Prostate gland (tissue), 2 donors: ENCODE measurements around the gene UBL4A. TPM values are rescaled to one million over a fixed set of nuclear protein-coding genes. Genes with fewer than 3 reads are reported as not detected.

Experiments
- DNase-seq: peaks from one replicate; pipeline ENCODE4 v3.0.0-alpha.2; 2019; ENCODE audit warnings: low spot score
- H3K27ac ChIP-seq, 2 donors: fragments of 200-600 bp; sonication (generic); 2 replicates each; pipeline ENCODE4 v1.5.1; 2017 to 2019
- H3K27me3 ChIP-seq: fragments of 200-600 bp; sonication (generic); replicated peaks from 2 replicates; pipeline ENCODE4 v1.5.1; 2019; ENCODE audit not compliant: insufficient read depth
- H3K36me3 ChIP-seq, 2 donors: fragments of 200-600 bp; sonication (generic); 1 replicate in 1 of 2; 2 replicates in 1 of 2; pipeline versions ENCODE4 v1.5.1 to v1.8.1; 2017 to 2019
- H3K4me1 ChIP-seq: fragments of 200-600 bp; sonication (generic); replicated peaks from 2 replicates; pipeline ENCODE4 v1.5.1; 2019
- H3K4me3 ChIP-seq, 2 donors: fragments of 200-600 bp; sonication (generic); 2 replicates each; pipeline ENCODE4 v1.5.1; 2017 to 2019
- H3K9me3 ChIP-seq: fragments of 200-600 bp; sonication (generic); 2 replicates; pipeline ENCODE4 v1.5.1; 2017
- CTCF ChIP-seq, 4 experiments: fragments of 200-600 bp in 2 of 4; fragments of 450-650 bp in 2 of 4; sonication (generic) in 2 of 4; IDR thresholded peaks; 1 replicate in 3 of 4; 2 replicates in 1 of 4; pipeline ENCODE4 v1.5.1; 2016 to 2019; ENCODE audit warnings: antibody characterized with exemption in 4 of 4, mild to moderate bottlenecking in 2 of 4, moderate library complexity in 2 of 4
- POLR2A ChIP-seq: fragments of 450-650 bp; IDR thresholded peaks from one replicate; pipeline ENCODE4 v1.6.1; 2016; ENCODE audit warnings: antibody characterized with exemption, mild to moderate bottlenecking
- POLR2AphosphoS5 ChIP-seq: sonication (generic); formaldehyde crosslinking; IDR thresholded peaks from one replicate; pipeline ENCODE4 v1.6.1; 2017; ENCODE audit warnings: antibody characterized with exemption
- WGBS: methylation state at CpG from one replicate; pipeline ENCODE4 v1.1.5; 2018; 5-methylcytosine and 5-hydroxymethylcytosine counted together
- intact Hi-C: fragments of 100-400 bp; cut with DNase I; formaldehyde crosslinking; loops from one replicate; pipeline ENCODE4 v1.14.2; 2022
- microRNA-seq: library from miRNA; unstranded; fragments of <30 nt; microRNA quantifications from one replicate; pipeline ENCODE4, GENCODE V29; 2016
- small RNA-seq, 2 donors: library from RNA; depleted of rRNA; stranded (forward); fragments of <200 nt; gene quantifications; one replicate each; pipeline ENCODE3, GENCODE V24; 2016
- total RNA-seq, 2 donors: library from RNA; depleted of rRNA; stranded (reverse); fragments of >200 nt; gene quantifications; one replicate each; pipeline ENCODE4 v1.1.0, GENCODE V29; 2016

UBL4A gene
- total RNA-seq, 2 donors from 2014 or later = 31.9 to 53.7 TPM

GRCh38 chrX:154436374-154436982 lies 49.9 kb downstream of the UBL4A start:
- no peaks in the 10 kb centered on the region for H3K9me3 ChIP-seq
- intact Hi-C loops = loop anchor here (5.0 kb wide), 2 partner anchors 34 to 51 kb away; partner anchors contain the start of gene UBL4A
- H3K4me3 ChIP-seq = peak overlapping the region; percentile 55 to 61
- no peaks in the 10 kb centered on the region for H3K36me3 ChIP-seq
- H3K27me3 ChIP-seq = no peaks in the 10 kb centered on the region
- TF ChIP-seq CTCF (IDR thresholded peaks at IDR 0.05) (no peak), POLR2AphosphoS5 (no peak), POLR2A (no peak)
- WGBS = 15% methylated on average over 21 of the region's 78 CpGs
- peak overlapping the region; percentile 79 to 87 for H3K27ac ChIP-seq
- no peaks in the 10 kb centered on the region for H3K4me1 ChIP-seq
- no peak for DNase-seq

GRCh38 chrX:154435171-154435733 lies 51.2 kb downstream of the UBL4A start:
- no peak overlapping the region for H3K4me3 ChIP-seq
- DNase-seq = no peak
- no peak overlapping the region for H3K27ac ChIP-seq
- H3K9me3 ChIP-seq = no peaks in the 10 kb centered on the region
- H3K27me3 ChIP-seq = no peaks in the 10 kb centered on the region
- no peaks in the 10 kb centered on the region for H3K36me3 ChIP-seq
- no peak for TF ChIP-seq CTCF (IDR thresholded peaks at IDR 0.05)
- no peak for TF ChIP-seq POLR2A
- no peak for TF ChIP-seq POLR2AphosphoS5
- WGBS = 91% methylated on average over 18 of the region's 19 CpGs
- no peaks in the 10 kb centered on the region for H3K4me1 ChIP-seq
- intact Hi-C loops = loop anchor here (5.0 kb wide), 2 partner anchors 33 to 52 kb away; partner anchors contain the start of gene UBL4A

GRCh38 chrX:154434394-154435168 lies 51.8 kb downstream of the UBL4A start:
- Histone ChIP-seq H3K27ac (no peak overlapping the region), H3K36me3 (no peaks in the 10 kb centered on the region), H3K4me1 (no peaks in the 10 kb centered on the region), H3K9me3 (no peaks in the 10 kb centered on the region), H3K4me3 (no peak overlapping the region), H3K27me3 (no peaks in the 10 kb centered on the region)
- TF ChIP-seq CTCF (IDR thresholded peaks at IDR 0.05) = no peak
- no peak for DNase-seq
- whole genome bisulfite sequencing = 89% methylated on average over 6 of the region's 7 CpGs
- intact Hi-C loops = loop anchor here (5.0 kb wide), 2 partner anchors 32 to 53 kb away; partner anchors contain the start of gene UBL4A

Small RNA genes within 50 kb of the gene (microRNA-seq; reads per million reads assigned to microRNA genes)
- gene MIR6858 = 3.6 reads per million, percentile 39 among the genes with 10 or more reads in this experiment

Small RNA genes within 50 kb of the gene (small RNA-seq; reads per million reads assigned to genes)
- 0.50 to 0.56 reads per million in 2 donors for gene MIR6858
- gene RN7SL697P = 0 reads per million in 2 donors

Other genes starting within 250 kb of the UBL4A start
- not detected for gene OPN1MW3, start 229.0 kb downstream of the UBL4A start, total RNA-seq
- gene TEX28, start 191.5 kb downstream of the UBL4A start, total RNA-seq = 1 to 10 TPM in 1 of 2 donors, not detected in 1; 1.5 TPM
- gene TKTL1, start 190.8 kb downstream of the UBL4A start, total RNA-seq = 100 to 1,000 TPM in 1 of 2 donors, not detected in 1; 113 TPM
- gene FLNA, start 112.0 kb downstream of the UBL4A start, total RNA-seq = 1,000 to 10,000 TPM; 1,711 to 2,337 TPM
- gene EMD, start 107.3 kb downstream of the UBL4A start, total RNA-seq = 10 to 100 TPM; 61.4 to 66.1 TPM
- 1,000 to 10,000 TPM; 3,702 to 5,500 TPM for gene RPL10, start 88.2 kb downstream of the UBL4A start, total RNA-seq
- 10 to 100 TPM; 36.8 to 70.7 TPM for gene DNASE1L1, start 77.4 kb downstream of the UBL4A start, total RNA-seq
- gene TAFAZZIN, start 75.1 kb downstream of the UBL4A start, total RNA-seq = 10 to 100 TPM; 25.7 to 56.5 TPM
- gene ATP6AP1, start 57.9 kb downstream of the UBL4A start, total RNA-seq = 100 to 1,000 TPM; 110 to 149 TPM
- 100 to 1,000 TPM in 1 of 2 donors, 10 to 100 TPM in 1; 52.9 to 148 TPM for gene GDI1, start 49.5 kb downstream of the UBL4A start, total RNA-seq
- gene FAM50A, start 42.5 kb downstream of the UBL4A start, total RNA-seq = 10 to 100 TPM; 32.9 to 35.8 TPM
- 10 to 100 TPM; 15.7 to 21.0 TPM for gene PLXNA3, start 28.3 kb downstream of the UBL4A start, total RNA-seq
- gene LAGE3, start 7.3 kb downstream of the UBL4A start, total RNA-seq = 10 to 100 TPM; 39.1 to 44.2 TPM
- gene SLC10A3, start 4.0 kb upstream of the UBL4A start, total RNA-seq = 10 to 100 TPM; 28.0 to 45.6 TPM
- gene FAM3A, start 29.6 kb upstream of the UBL4A start, total RNA-seq = 10 to 100 TPM; 52.0 to 72.7 TPM
- gene G6PD, start 60.2 kb upstream of the UBL4A start, total RNA-seq = 100 to 1,000 TPM in 1 of 2 donors, 10 to 100 TPM in 1; 27.9 to 300 TPM
- 10 to 100 TPM; 16.4 to 31.7 TPM for gene IKBKG, start 61.0 kb upstream of the UBL4A start, total RNA-seq
- 10 to 100 TPM in 1 of 2 donors, not detected in 1; 11.8 TPM for gene CTAG1A, start 98.5 kb upstream of the UBL4A start, total RNA-seq
- 1 to 10 TPM in 1 of 2 donors, not detected in 1; 8.7 TPM for gene CTAG1B, start 132.7 kb upstream of the UBL4A start, total RNA-seq
- 10 to 100 TPM in 1 of 2 donors, not detected in 1; 15.4 TPM for gene CTAG2, start 167.0 kb upstream of the UBL4A start, total RNA-seq